Measurements from ENCODE around the gene SFSWAP. TPM values are rescaled to one million over a fixed set of nuclear protein-coding genes. Genes with fewer than 3 reads are reported as not detected.

The SFSWAP gene
- polyA plus RNA-seq, 1 donor from 2014 or later, result 56.6 TPM

DNA sequence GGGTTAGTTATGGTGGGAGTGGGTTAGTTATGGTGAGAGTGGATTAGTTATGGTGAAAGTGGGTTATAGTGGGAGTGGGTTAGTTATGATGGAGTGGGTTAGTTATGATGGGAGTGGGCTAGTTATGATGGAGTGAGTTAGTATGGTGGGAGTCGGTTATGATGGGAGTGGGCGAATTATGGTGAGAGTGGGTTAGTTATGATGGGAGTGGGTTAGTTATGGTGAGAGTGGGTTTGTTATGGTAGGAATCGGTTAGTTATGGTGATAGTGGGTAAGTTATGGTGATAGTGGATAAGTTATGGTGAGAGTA is 22.1 kb upstream of the SFSWAP start:
- H3F3A ChIP-seq (ENCODE audit: insufficient read depth, low read length, poor library complexity, severe bottlenecking), result no peaks in the 10 kb centered on the region
- TF ChIP-seq SMC3 (conservative IDR thresholded peaks at IDR 0.05; ENCODE audit: poor library complexity) (no peak), CTCF (IDR thresholded peaks at IDR 0.05; ENCODE audit: poor library complexity, severe bottlenecking) (no peak), POLR2AphosphoS5 (IDR thresholded peaks at IDR 0.05) (no peak), EZH2 (IDR thresholded peaks at IDR 0.05; ENCODE audit: borderline replicate concordance, insufficient read depth, low read length, poor library complexity, severe bottlenecking) (no peak), RAD21 (conservative IDR thresholded peaks at IDR 0.05) (no peak), TAF1 (IDR thresholded peaks at IDR 0.05; ENCODE audit: low read depth) (no peak), MXI1 (conservative IDR thresholded peaks at IDR 0.05; ENCODE audit: poor library complexity, severe bottlenecking) (no peak), EP300 (conservative IDR thresholded peaks at IDR 0.05; ENCODE audit: poor library complexity, severe bottlenecking) (no peak)
- TF ChIP-seq, protein P1, sequence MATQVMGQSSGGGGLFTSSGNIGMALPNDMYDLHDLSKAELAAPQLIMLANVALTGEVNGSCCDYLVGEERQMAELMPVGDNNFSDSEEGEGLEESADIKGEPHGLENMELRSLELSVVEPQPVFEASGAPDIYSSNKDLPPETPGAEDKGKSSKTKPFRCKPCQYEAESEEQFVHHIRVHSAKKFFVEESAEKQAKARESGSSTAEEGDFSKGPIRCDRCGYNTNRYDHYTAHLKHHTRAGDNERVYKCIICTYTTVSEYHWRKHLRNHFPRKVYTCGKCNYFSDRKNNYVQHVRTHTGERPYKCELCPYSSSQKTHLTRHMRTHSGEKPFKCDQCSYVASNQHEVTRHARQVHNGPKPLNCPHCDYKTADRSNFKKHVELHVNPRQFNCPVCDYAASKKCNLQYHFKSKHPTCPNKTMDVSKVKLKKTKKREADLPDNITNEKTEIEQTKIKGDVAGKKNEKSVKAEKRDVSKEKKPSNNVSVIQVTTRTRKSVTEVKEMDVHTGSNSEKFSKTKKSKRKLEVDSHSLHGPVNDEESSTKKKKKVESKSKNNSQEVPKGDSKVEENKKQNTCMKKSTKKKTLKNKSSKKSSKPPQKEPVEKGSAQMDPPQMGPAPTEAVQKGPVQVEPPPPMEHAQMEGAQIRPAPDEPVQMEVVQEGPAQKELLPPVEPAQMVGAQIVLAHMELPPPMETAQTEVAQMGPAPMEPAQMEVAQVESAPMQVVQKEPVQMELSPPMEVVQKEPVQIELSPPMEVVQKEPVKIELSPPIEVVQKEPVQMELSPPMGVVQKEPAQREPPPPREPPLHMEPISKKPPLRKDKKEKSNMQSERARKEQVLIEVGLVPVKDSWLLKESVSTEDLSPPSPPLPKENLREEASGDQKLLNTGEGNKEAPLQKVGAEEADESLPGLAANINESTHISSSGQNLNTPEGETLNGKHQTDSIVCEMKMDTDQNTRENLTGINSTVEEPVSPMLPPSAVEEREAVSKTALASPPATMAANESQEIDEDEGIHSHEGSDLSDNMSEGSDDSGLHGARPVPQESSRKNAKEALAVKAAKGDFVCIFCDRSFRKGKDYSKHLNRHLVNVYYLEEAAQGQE (IDR thresholded peaks at IDR 0.05; ENCODE audit: borderline replicate concordance), result no peak

DNA sequence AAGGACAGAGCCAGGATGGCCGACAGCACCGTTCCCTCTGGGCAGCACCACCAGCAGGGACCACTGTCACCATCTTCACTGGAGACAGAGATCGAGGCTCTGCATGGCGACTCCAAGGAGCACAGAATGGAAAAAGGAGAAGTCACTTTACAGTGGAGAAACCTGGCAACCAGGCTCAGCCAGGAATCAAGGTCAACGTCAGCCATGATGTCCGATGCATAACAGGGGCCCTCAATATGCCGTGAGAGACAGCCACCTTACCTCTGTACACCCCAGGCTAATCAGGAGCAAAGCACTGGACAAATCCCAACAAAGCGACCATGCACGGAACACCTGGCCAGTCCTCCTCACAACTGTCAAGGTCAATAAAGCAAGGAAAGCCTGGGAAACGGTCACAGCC is 20.6 kb upstream of the SFSWAP start:
- TF ChIP-seq SMC3 (conservative IDR thresholded peaks at IDR 0.05; ENCODE audit: poor library complexity) (no peak), EP300 (conservative IDR thresholded peaks at IDR 0.05; ENCODE audit: poor library complexity, severe bottlenecking) (no peak), CTCF (IDR thresholded peaks at IDR 0.05; ENCODE audit: poor library complexity, severe bottlenecking) (no peak), MXI1 (conservative IDR thresholded peaks at IDR 0.05; ENCODE audit: poor library complexity, severe bottlenecking) (no peak), RAD21 (conservative IDR thresholded peaks at IDR 0.05) (no peak), TAF1 (IDR thresholded peaks at IDR 0.05; ENCODE audit: low read depth) (no peak), POLR2AphosphoS5 (IDR thresholded peaks at IDR 0.05) (no peak), EZH2 (IDR thresholded peaks at IDR 0.05; ENCODE audit: borderline replicate concordance, insufficient read depth, low read length, poor library complexity, severe bottlenecking) (no peak)
- TF ChIP-seq, protein P1 (IDR thresholded peaks at IDR 0.05; ENCODE audit: borderline replicate concordance), result no peak
- H3K36me3 ChIP-seq (ENCODE audit: insufficient read depth, low read length), result no peaks in the 10 kb centered on the region
- H2AFZ ChIP-seq (ENCODE audit: low read depth, low read length), result no peak overlapping the region
- H3K27ac ChIP-seq (ENCODE audit: low read length), result no peak overlapping the region
- no peak overlapping the region for H3K4me3 ChIP-seq (ENCODE audit: low read length)
- no peaks in the 10 kb centered on the region for H3K79me2 ChIP-seq (replicated peaks; ENCODE audit: insufficient read depth, low read length)
- H4K20me1 ChIP-seq (ENCODE audit: insufficient read depth), result no peaks in the 10 kb centered on the region
- no peaks in the 10 kb centered on the region for H3F3A ChIP-seq (ENCODE audit: insufficient read depth, low read length, poor library complexity, severe bottlenecking)
- no peaks in the 10 kb centered on the region for H3K9me3 ChIP-seq (ENCODE audit: low read length)
- no peaks in the 10 kb centered on the region for H3K27me3 ChIP-seq (ENCODE audit: insufficient read depth, low read depth, low read length)
- no peak overlapping the region for H3K4me2 ChIP-seq (ENCODE audit: low read length)
- H3K9ac ChIP-seq (ENCODE audit: low read length), result no peak overlapping the region
- no peaks in the 10 kb centered on the region for H3K9me2 ChIP-seq (ENCODE audit: insufficient read depth, low read length)

More for the DNA sequence above, 22.1 kb upstream of the SFSWAP start:
- Histone ChIP-seq H3K9me3 (ENCODE audit: low read length) (no peaks in the 10 kb centered on the region), H3K4me3 (ENCODE audit: low read length) (no peak overlapping the region), H3K27me3 (ENCODE audit: insufficient read depth, low read depth, low read length) (no peaks in the 10 kb centered on the region), H3K4me2 (ENCODE audit: low read length) (no peak overlapping the region), H3K9ac (ENCODE audit: low read length) (no peak overlapping the region), H3K9me2 (ENCODE audit: insufficient read depth, low read length) (no peaks in the 10 kb centered on the region), H4K20me1 (ENCODE audit: insufficient read depth) (no peaks in the 10 kb centered on the region), H3K27ac (ENCODE audit: low read length) (no peak overlapping the region), H3K36me3 (ENCODE audit: insufficient read depth, low read length) (no peaks in the 10 kb centered on the region), H2AFZ (ENCODE audit: low read depth, low read length) (no peak overlapping the region), H3K79me2 (replicated peaks; ENCODE audit: insufficient read depth, low read length) (no peaks in the 10 kb centered on the region)

All from neural cell (in vitro differentiated cells).